Body of pancreas (tissue), 4 donors: ENCODE measurements around the gene SLC28A1. TPM values are rescaled to one million over a fixed set of nuclear protein-coding genes. Genes with fewer than 3 reads are reported as not detected.

ENCODE experiments used
- ATAC-seq: fragments of 150-250 bp; one replicate; pipeline ENCODE4 v1.9.1; 2016
- DNase-seq, 4 donors: peaks; one replicate each; pipeline ENCODE4 v3.0.0-alpha.2; 2019
- H3K27ac ChIP-seq, 4 donors: fragments of 200-600 bp; sonication (generic); 1 replicate in 3 of 4; 2 replicates in 1 of 4; pipeline versions ENCODE4 v1.5.1 to v1.6.1; 2016 to 2019; ENCODE audit warnings: mild to moderate bottlenecking in 1 of 4, mixed read lengths in 1 of 4, moderate library complexity in 1 of 4
- H3K27me3 ChIP-seq, 2 donors: fragments of 200-600 bp; sonication (generic); one replicate each; pipeline ENCODE4 v1.6.0; 2016; ENCODE audit warnings: mild to moderate bottlenecking in 1 of 2
- H3K36me3 ChIP-seq, 2 donors: fragments of 200-600 bp; sonication (generic); replicated peaks in 1 of 2; 2 replicates each; pipeline ENCODE4 v1.5.1; 2016; ENCODE audit warnings: low read depth in 2 of 2; ENCODE audit not compliant: insufficient read depth in 1 of 2
- H3K4me1 ChIP-seq: fragments of 200-600 bp; sonication (generic); one replicate; pipeline ENCODE4 v1.6.0; 2016
- H3K4me3 ChIP-seq, 2 donors: fragments of 200-600 bp; sonication (generic); 1 replicate in 1 of 2; 2 replicates in 1 of 2; pipeline ENCODE4 v1.5.1; 2016 to 2019
- H3K9me3 ChIP-seq, 3 donors: fragments of 200-600 bp; sonication (generic); 1 replicate in 2 of 3; 2 replicates in 1 of 3; pipeline ENCODE4 v1.5.1; 2016
- CTCF ChIP-seq, 7 experiments: fragments of 450-650 bp in 4 of 7; fragments of 200-600 bp in 3 of 7; sonication (generic) in 3 of 7; IDR thresholded peaks; one replicate each; pipeline ENCODE4 v1.5.1; 2016 to 2019; ENCODE audit warnings: antibody characterized with exemption in 7 of 7
- POLR2A ChIP-seq, 3 donors: fragments of 450-650 bp; IDR thresholded peaks; one replicate each; pipeline ENCODE4 v1.6.1; 2016; ENCODE audit warnings: antibody characterized with exemption in 3 of 3, mild to moderate bottlenecking in 2 of 3
- WGBS, 2 donors: methylation state at CpG; one replicate each; pipeline ENCODE4 v1.1.5; 2017; 5-methylcytosine and 5-hydroxymethylcytosine counted together
- intact Hi-C: fragments of 100-400 bp; cut with DNase I; formaldehyde crosslinking; loops from one replicate; pipeline ENCODE4 v1.15.1; 2023
- small RNA-seq: library from RNA; depleted of rRNA; stranded (forward); fragments of <200 nt; gene quantifications from one replicate; pipeline ENCODE3, GENCODE V24; 2016
- total RNA-seq, 2 donors: library from RNA; depleted of rRNA; stranded (reverse); fragments of >200 nt; gene quantifications; one replicate each; pipeline ENCODE4 v1.1.0, GENCODE V29; 2016

The SLC28A1 gene
- total RNA-seq, 2 donors from 2014 or later: 0.26 TPM; not detected in 1

DNA sequence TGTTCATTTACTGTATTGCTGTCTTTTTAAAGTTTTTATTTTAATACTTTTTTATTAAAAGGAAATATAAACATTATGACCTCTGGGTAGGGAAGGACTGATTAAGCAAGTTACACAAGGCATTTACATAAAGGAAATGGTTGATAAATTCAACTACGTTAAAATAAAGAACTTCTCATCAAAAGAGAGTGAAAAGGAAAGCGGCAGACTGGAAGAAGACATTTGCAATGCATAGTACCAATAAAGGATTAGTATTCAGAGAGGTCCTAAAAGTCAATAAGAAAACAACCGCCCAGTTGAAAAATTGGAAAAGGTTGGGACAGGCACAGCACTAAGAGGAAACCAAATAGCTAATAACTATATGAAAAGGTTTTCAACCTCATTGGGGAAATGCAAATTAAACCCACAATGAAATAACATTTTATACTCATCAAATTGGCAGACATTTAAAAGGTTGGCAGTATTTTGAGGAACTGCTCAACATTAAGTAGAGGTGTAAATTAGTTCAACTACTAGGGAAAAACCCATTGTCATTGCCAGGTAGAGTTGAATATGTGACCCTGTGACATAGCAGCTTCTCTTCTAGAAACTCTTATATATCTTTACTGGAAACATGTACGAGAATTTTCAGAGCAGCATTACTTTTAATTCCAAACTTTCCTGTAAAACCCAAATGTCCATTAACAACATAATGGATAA, 106.7 kb downstream of the SLC28A1 start:
- 76 to 83% methylated on average over 4 of the region's 4 CpGs for WGBS, 2 donors
- Histone ChIP-seq H3K4me1 (peaks cover 25% of the 10 kb centered on the region), H3K27ac (no peak overlapping the region), H3K4me3 (no peak overlapping the region), H3K36me3 (no peaks in the 10 kb centered on the region), H3K9me3 (no peaks in the 10 kb centered on the region), H3K27me3 (no peaks in the 10 kb centered on the region)
- intact Hi-C loops: no loop called here
- DNase-seq: no peak
- TF ChIP-seq CTCF (IDR thresholded peaks at IDR 0.05): no peak
- TF ChIP-seq POLR2A (IDR thresholded peaks at IDR 0.05): no peak
- ATAC-seq: no peak

- peak overlapping the region in 1 of 4 donors; percentile 43 for H3K27ac ChIP-seq
- DNase-seq (peak in 1 of 4 donors; percentile 34), ATAC-seq (peak; percentile 71)
- intact Hi-C loops: no loop called here
- no peaks in the 10 kb centered on the region for H3K9me3 ChIP-seq
- WGBS, 2 donors: 82 to 84% methylated on average over 4 of the region's 4 CpGs
- H3K36me3 ChIP-seq: no peaks in the 10 kb centered on the region
- H3K4me1 ChIP-seq: peaks cover 25% of the 10 kb centered on the region
- no peaks in the 10 kb centered on the region for H3K27me3 ChIP-seq
- no peak overlapping the region for H3K4me3 ChIP-seq
- TF ChIP-seq POLR2A (IDR thresholded peaks at IDR 0.05) (no peak), CTCF (IDR thresholded peaks at IDR 0.05) (no peak)
Observed at GRCh38 chr15:84992157-84992944, 107.9 kb downstream of the SLC28A1 start.

Small RNA genes within 50 kb of the gene (small RNA-seq; reads per million reads assigned to genes)
- gene RF00402 (not detected), gene RNU6-339P (not detected), gene RNU6-796P (not detected)

Other genes with a start within 250 kb of the SLC28A1 start
- gene WDR73, start 230.4 kb upstream of the SLC28A1 start, total RNA-seq: 10 to 100 TPM; 21.1 to 25.4 TPM
- 1 to 10 TPM; 6.3 to 8.8 TPM for gene NMB, start 226.5 kb upstream of the SLC28A1 start, total RNA-seq
- 10 to 100 TPM; 83.8 to 89.3 TPM for gene SEC11A, start 168.5 kb upstream of the SLC28A1 start, total RNA-seq
- 10 to 100 TPM; 14.3 to 20.8 TPM for gene ZNF592, start 136.1 kb upstream of the SLC28A1 start, total RNA-seq
- 10 to 100 TPM in 1 of 2 donors, 1 to 10 TPM in 1; 7.8 to 15.8 TPM for gene ALPK3, start 67.3 kb upstream of the SLC28A1 start, total RNA-seq
- 10 to 100 TPM; 34.2 to 50.1 TPM for gene PDE8A, start 97.2 kb downstream of the SLC28A1 start, total RNA-seq